Measurements from ENCODE around the gene RPS15A. TPM values are rescaled to one million over a fixed set of nuclear protein-coding genes. Genes with fewer than 3 reads are reported as not detected.
"Not testable (repeated sequence)": the region's sequence is repeated elsewhere in the genome, so short reads cannot be mapped to it uniquely, and the experiment has no call there.

The RPS15A gene
- total RNA-seq, 2 donors from 2014 or later = 829 to 900 TPM

- H3K27me3 ChIP-seq (replicated peaks; ENCODE audit: insufficient read depth) = not testable (repeated sequence)
These were observed 19.7 kb downstream of the RPS15A start for GRCh38 chr16:18770336-18770962.

DNA sequence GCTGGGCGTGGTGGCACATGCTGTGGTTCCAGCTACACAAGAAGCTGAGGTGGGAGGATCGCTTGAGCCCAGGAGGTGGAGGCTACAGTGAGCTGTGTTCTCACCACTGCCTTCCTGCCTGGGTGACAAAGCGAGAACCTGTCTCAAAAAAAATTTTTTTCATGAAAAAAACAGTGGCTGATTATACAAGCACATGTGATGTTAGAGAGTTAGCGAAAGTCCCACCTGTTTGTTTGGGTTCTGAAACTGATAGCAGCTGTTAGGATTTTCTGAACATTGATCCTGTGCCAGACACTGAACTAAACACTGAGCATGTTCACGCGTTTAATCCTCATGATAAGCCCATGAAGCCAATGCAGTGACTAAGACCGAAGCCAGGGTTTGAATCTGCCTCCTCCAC, 22.9 kb downstream of the RPS15A start:
- H3K9me3 ChIP-seq; H3K27me3 ChIP-seq (replicated peaks; ENCODE audit: insufficient read depth); H3K4me1 ChIP-seq (ENCODE audit: control insufficient read depth in 1 of 2, low read depth in 2 of 2); H3K4me3 ChIP-seq; DNase-seq (ENCODE audit: low spot score); H3K36me3 ChIP-seq; H3K27ac ChIP-seq; ATAC-seq (ENCODE audit: insufficient number of reproducible peaks, low FRiP score, low read depth): not testable (repeated sequence)

More at GRCh38 chr16:18770336-18770962, 19.7 kb downstream of the RPS15A start:
- ATAC-seq (ENCODE audit: insufficient number of reproducible peaks, low FRiP score, low read depth); DNase-seq (ENCODE audit: low spot score); H3K36me3 ChIP-seq; H3K27ac ChIP-seq; H3K4me3 ChIP-seq; H3K4me1 ChIP-seq (ENCODE audit: control insufficient read depth in 1 of 2, low read depth in 2 of 2); H3K9me3 ChIP-seq: not testable (repeated sequence)

DNA sequence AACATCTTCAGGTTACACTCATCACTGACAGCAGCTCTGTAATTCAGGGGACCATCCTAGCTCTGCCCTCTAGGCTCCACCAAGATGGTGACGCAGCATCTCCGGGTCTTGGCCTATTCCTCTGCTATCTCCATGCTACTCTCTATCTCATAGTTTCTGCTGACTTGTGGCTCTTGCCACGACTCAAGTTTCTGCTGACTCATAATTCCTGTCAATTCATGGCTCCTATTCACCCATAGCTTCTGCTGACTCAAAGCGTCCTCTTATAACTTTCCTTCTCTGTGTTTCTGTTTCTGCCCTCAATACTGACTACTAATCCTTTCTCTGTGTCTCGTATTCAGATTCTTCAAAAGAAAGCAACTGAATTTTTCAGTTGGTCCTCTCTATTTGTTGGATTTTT, 27.4 kb downstream of the RPS15A start:
- not testable (repeated sequence) for DNase-seq (ENCODE audit: low spot score); H3K4me3 ChIP-seq; H3K27ac ChIP-seq; H3K4me1 ChIP-seq (ENCODE audit: control insufficient read depth in 1 of 2, low read depth in 2 of 2); ATAC-seq (ENCODE audit: insufficient number of reproducible peaks, low FRiP score, low read depth); H3K27me3 ChIP-seq (replicated peaks; ENCODE audit: insufficient read depth); H3K9me3 ChIP-seq; H3K36me3 ChIP-seq

DNA sequence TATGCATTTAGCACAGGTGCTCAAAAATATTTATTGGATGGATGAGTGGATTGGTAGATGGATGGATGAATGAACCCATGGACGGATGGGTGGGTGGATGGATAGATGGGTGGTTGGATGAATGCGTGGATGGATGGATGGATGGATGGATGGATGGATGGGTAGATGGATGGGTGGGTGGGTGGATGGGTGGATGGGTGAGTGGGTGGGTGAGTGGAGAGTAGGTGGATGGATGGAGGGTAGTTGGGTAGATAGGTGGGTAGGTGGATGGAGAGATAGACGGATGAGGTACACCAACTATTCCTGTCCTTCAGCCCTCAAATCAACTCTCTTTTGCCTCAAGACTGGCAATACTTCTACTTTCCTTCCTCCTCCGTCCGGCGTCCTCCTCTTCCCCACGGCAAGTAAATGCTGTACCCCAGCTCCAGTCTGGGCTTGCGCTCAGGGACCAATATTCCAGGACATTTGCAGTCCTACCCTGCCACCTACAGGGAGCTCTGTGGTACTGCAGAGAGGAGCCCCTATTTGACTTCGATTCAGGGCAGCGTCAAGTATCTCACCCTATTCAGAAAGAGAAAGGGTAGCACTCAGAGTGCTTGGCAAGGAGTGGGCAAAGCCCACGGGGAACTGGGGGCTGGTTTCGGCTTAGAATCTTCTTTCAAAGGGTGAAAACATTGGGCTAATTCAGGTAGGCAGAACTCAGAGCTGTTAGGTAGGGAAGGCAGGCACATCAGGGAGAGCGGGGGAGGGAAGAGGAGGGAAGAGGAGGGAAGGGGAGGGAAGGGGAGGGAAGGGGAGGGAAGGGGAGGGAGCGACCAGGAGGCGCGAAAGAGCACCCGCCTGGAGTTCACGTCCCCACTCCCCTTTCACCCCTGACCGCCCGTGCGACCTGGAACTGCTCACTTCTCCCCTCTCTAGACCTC, 30.3 kb downstream of the RPS15A start:
- not testable (repeated sequence) for DNase-seq (ENCODE audit: low spot score)

DNA sequence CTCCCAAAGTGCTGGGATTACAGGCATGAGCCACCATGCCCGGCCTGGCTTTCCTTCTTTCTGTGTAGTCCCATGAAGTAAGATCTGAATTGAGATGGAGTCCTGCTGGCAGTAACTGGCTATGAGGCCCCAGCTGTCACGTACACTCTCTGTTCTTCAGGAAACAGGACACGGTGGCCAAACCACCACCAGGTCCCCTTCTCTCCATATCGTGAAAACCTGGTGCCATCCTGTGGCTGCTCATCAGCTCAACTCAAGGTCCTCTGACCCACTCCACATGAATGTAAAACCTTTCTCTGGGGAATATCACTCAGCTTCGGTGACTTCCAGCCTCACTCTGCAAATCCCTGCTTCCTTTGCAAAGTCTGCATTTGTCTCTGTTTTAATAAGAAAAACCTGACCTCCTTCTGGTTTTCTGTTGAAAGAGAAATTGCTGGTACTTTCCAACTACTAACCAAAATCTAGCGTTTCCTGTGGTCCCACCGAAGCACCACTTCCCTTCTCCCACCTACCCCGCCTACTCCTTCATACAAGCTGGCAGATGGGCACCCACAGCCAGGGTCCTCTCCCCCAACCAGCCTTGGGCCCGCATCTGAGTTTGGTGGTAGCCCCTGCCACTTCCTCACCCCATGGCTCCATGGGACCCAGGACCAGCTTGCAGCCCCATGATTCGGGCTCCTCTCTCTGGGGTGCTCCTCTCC, 32.0 kb downstream of the RPS15A start:
- H3K4me1 ChIP-seq (ENCODE audit: control insufficient read depth in 1 of 2, low read depth in 2 of 2); H3K27me3 ChIP-seq (replicated peaks; ENCODE audit: insufficient read depth); ATAC-seq (ENCODE audit: insufficient number of reproducible peaks, low FRiP score, low read depth); H3K4me3 ChIP-seq; H3K36me3 ChIP-seq; DNase-seq (ENCODE audit: low spot score); H3K27ac ChIP-seq; H3K9me3 ChIP-seq: not testable (repeated sequence)

More for the DNA sequence above, 30.3 kb downstream of the RPS15A start:
- H3K27me3 ChIP-seq (replicated peaks; ENCODE audit: insufficient read depth); H3K36me3 ChIP-seq; H3K4me3 ChIP-seq; H3K4me1 ChIP-seq (ENCODE audit: control insufficient read depth in 1 of 2, low read depth in 2 of 2); H3K27ac ChIP-seq; H3K9me3 ChIP-seq: not testable (repeated sequence)
- peak; percentile 79 for ATAC-seq (ENCODE audit: insufficient number of reproducible peaks, low FRiP score, low read depth)
- peak; percentile 64 for TF ChIP-seq CTCF (IDR thresholded peaks at IDR 0.05)

GRCh38 chr16:18756639-18757038, 33.5 kb downstream of the RPS15A start:
- H3K36me3 ChIP-seq; DNase-seq (ENCODE audit: low spot score); H3K4me3 ChIP-seq; H3K27ac ChIP-seq; H3K27me3 ChIP-seq (replicated peaks; ENCODE audit: insufficient read depth); ATAC-seq (ENCODE audit: insufficient number of reproducible peaks, low FRiP score, low read depth); H3K4me1 ChIP-seq (ENCODE audit: control insufficient read depth in 1 of 2, low read depth in 2 of 2); H3K9me3 ChIP-seq: not testable (repeated sequence)

DNA sequence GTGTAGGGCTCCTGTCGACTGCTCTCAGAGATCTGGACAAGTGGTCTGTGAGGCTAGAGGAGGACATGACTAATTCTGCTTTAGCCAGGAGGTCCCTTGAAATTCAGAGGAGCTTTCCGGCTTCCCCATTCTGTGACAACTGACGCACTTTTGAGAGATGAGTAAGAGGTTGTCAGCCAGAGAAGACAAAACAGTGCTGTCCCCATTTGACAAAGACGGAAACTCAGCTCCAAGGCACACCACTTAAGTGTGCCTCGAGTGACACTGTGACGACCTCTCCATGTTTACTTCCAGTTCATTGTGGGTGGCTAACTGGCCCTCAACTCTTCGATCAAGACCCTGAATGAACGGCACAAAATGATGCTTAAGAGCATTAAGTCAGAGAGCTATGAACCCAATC, 47.3 kb downstream of the RPS15A start:
- ATAC-seq (ENCODE audit: insufficient number of reproducible peaks, low FRiP score, low read depth); H3K4me3 ChIP-seq; H3K4me1 ChIP-seq (ENCODE audit: control insufficient read depth in 1 of 2, low read depth in 2 of 2); DNase-seq (ENCODE audit: low spot score); H3K36me3 ChIP-seq; H3K9me3 ChIP-seq; H3K27ac ChIP-seq; H3K27me3 ChIP-seq (replicated peaks; ENCODE audit: insufficient read depth): not testable (repeated sequence)

- not testable (repeated sequence) for H3K36me3 ChIP-seq; DNase-seq (ENCODE audit: low spot score); H3K27ac ChIP-seq; ATAC-seq (ENCODE audit: insufficient number of reproducible peaks, low FRiP score, low read depth); H3K9me3 ChIP-seq; H3K4me3 ChIP-seq; H3K27me3 ChIP-seq (replicated peaks; ENCODE audit: insufficient read depth); H3K4me1 ChIP-seq (ENCODE audit: control insufficient read depth in 1 of 2, low read depth in 2 of 2)
These were observed 50.1 kb downstream of the RPS15A start for GRCh38 chr16:18740027-18740426.

DNA sequence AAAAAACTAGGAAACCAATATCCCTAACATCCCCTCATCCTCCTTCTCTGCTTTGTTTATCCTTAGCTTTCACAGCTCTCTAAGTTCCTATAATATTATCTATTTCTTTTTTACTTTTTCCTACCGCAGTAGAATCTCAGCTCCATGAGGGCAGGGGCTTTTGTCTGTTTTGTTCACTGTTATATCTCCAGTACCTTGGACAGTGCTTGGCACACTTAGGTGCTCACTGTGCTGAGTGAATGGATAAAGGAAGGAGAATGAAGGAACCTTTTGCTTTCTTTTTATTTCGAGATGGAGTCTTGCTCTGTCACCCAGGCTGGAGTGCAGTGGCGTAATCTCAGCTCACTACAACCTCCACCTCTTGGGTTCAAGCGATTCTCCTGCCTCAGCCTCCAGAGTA, 51.4 kb downstream of the RPS15A start:
- not testable (repeated sequence) for H3K9me3 ChIP-seq; H3K4me3 ChIP-seq; H3K27me3 ChIP-seq (replicated peaks; ENCODE audit: insufficient read depth); DNase-seq (ENCODE audit: low spot score); H3K27ac ChIP-seq; H3K36me3 ChIP-seq; H3K4me1 ChIP-seq (ENCODE audit: control insufficient read depth in 1 of 2, low read depth in 2 of 2); ATAC-seq (ENCODE audit: insufficient number of reproducible peaks, low FRiP score, low read depth)

- not testable (repeated sequence) for H3K27me3 ChIP-seq (replicated peaks; ENCODE audit: insufficient read depth); H3K27ac ChIP-seq; H3K4me1 ChIP-seq (ENCODE audit: control insufficient read depth in 1 of 2, low read depth in 2 of 2); H3K4me3 ChIP-seq; H3K9me3 ChIP-seq; ATAC-seq (ENCODE audit: insufficient number of reproducible peaks, low FRiP score, low read depth); H3K36me3 ChIP-seq; DNase-seq (ENCODE audit: low spot score)
These were observed 55.9 kb downstream of the RPS15A start for GRCh38 chr16:18734279-18734678.
